ENCODE measurements around the gene AFDN. TPM values are rescaled to one million over a fixed set of nuclear protein-coding genes. Genes with fewer than 3 reads are reported as not detected.

Gene AFDN
- total and polyA plus RNA-seq, 3 donors from 2014 or later: 87.6 to 333 (median 291) TPM

- DNase-seq: no peak
- H3K9me3 ChIP-seq: no peaks in the 10 kb centered on the region
- intact Hi-C loops (cut with DNase I; ENCODE audit: low total_unique reads): no loop called here
- H3K4me3 ChIP-seq: no peak overlapping the region
- no peaks in the 10 kb centered on the region for H3K27me3 ChIP-seq
- TF ChIP-seq CTCF (IDR thresholded peaks at IDR 0.05) (no peak), POLR2A (IDR thresholded peaks at IDR 0.05) (no peak)
- WGBS, 2 donors: 52 to 57% methylated on average over 4 of the region's 4 CpGs
- H3K27ac ChIP-seq: peak overlapping the region in 1 of 2 donors; percentile 8
- peaks cover 28% of the 10 kb centered on the region for H3K4me1 ChIP-seq
- H3K36me3 ChIP-seq (ENCODE audit: low read depth, missing control alignments): no peaks in the 10 kb centered on the region
Observed at GRCh38 chr6:167860550-167861226, 34.0 kb downstream of the AFDN start.

DNA sequence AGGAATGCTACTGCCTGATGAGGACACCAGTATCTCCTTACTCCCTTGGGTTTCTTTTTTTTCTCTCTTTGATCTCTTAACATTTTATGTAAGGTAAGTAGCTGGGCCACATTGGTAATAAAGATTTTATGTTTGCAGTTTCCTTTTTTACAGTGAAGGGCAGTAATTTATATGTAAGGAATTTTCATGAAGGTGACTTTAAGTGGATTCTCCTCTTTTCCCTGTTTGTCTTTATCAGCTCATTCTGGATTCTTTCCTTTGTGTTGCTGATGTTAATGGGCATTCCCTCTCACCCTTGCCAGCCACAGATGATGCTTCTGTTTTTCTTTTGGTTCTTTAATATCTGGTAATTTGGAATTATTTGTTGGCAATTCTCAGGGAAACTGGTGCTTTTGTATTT, 34.7 kb downstream of the AFDN start:
- intact Hi-C loops (cut with DNase I; ENCODE audit: low total_unique reads): no loop called here
- no peaks in the 10 kb centered on the region for H3K36me3 ChIP-seq (ENCODE audit: low read depth, missing control alignments)
- peak overlapping the region in 1 of 2 donors; percentile 8 for H3K27ac ChIP-seq
- H3K4me1 ChIP-seq: peaks cover 28% of the 10 kb centered on the region
- TF ChIP-seq CTCF (IDR thresholded peaks at IDR 0.05) (no peak), POLR2A (IDR thresholded peaks at IDR 0.05) (no peak)
- H3K4me3 ChIP-seq: no peak overlapping the region
- no peaks in the 10 kb centered on the region for H3K27me3 ChIP-seq
- no peaks in the 10 kb centered on the region for H3K9me3 ChIP-seq
- no peak for DNase-seq

DNA sequence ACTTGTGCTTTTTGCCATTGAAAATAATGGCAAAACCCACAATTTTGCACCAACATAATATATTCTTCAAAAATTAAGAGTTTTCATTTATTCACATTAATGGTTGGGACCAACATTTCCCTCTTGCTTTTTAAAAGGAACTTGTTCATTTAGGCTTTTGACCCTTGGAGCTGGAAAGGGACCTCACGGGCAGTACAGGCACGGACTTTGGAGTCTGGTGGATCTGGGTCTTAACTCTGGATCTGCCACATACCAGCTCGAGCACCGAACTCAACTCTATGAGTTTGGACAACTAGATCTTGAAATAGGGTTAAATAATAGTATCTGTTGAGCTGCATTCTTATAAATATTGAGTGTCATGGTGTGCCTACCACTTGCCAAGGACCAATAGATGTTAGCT, 37.2 kb downstream of the AFDN start:
- Histone ChIP-seq H3K9me3 (no peaks in the 10 kb centered on the region), H3K4me3 (no peak overlapping the region), H3K27me3 (no peaks in the 10 kb centered on the region), H3K36me3 (ENCODE audit: low read depth, missing control alignments) (no peaks in the 10 kb centered on the region), H3K4me1 (peaks cover 17% of the 10 kb centered on the region), H3K27ac (no peak overlapping the region)
- TF ChIP-seq POLR2A (IDR thresholded peaks at IDR 0.05): no peak
- TF ChIP-seq CTCF (IDR thresholded peaks at IDR 0.05): no peak
- 74 to 76% methylated on average over 4 of the region's 4 CpGs for WGBS, 2 donors
- intact Hi-C loops (cut with DNase I; ENCODE audit: low total_unique reads): no loop called here
- no peak for DNase-seq

DNA sequence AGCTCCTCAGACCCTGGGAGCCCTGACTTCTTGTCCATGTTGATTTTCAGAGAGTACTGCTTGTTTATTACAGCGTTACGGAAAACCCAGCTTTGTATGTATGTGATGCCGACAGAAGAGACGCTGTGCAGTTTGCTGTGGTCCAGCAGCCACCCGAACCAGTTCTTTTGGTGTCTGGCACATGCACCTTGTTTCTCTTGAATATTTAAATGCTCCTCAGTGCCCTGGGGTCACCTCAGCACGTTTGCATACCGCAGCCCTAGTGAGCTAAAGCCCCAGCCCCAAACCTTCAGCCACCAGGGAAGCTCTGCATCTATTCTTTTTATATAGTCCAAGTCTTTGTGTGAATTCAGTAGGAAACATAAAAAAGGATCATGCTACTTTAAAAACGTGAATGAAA, 39.9 kb downstream of the AFDN start:
- no peaks in the 10 kb centered on the region for H3K36me3 ChIP-seq (ENCODE audit: low read depth, missing control alignments)

More for the DNA sequence above, 39.9 kb downstream of the AFDN start:
- no peak overlapping the region for H3K4me3 ChIP-seq
- no peaks in the 10 kb centered on the region for H3K4me1 ChIP-seq
- no peak overlapping the region for H3K27ac ChIP-seq
- DNase-seq: no peak
- 72 to 76% methylated on average over 8 of the region's 8 CpGs for WGBS, 2 donors
- TF ChIP-seq POLR2A (IDR thresholded peaks at IDR 0.05): no peak
- TF ChIP-seq CTCF (IDR thresholded peaks at IDR 0.05): no peak
- no peaks in the 10 kb centered on the region for H3K27me3 ChIP-seq
- intact Hi-C loops (cut with DNase I; ENCODE audit: low total_unique reads): no loop called here
- H3K9me3 ChIP-seq: no peaks in the 10 kb centered on the region
